ENCODE data around the gene KCNMB1.

GRCh38 chr5:170365011-170365410 lies 24.2 kb downstream of the KCNMB1 start:
- TF ChIP-seq CTCF (IDR thresholded peaks at IDR 0.05) (no peak), POLR2A (IDR thresholded peaks at IDR 0.05) (no peak)
